H1 (cell line): ENCODE measurements around the gene NPSR1.
"Not testable (repeated sequence)": the region's sequence is repeated elsewhere in the genome, so short reads cannot be mapped to it uniquely, and the experiment has no call there.

Experiments
- BCL11A ChIP-seq, 2 experiments: IDR thresholded peaks; one replicate each; pipeline ENCODE4 v1.6.1; 2011; ENCODE audit warnings: low read depth in 2 of 2, low read length in 2 of 2, mild to moderate bottlenecking in 2 of 2
- CTCF ChIP-seq, 3 experiments: IDR thresholded peaks; 1 replicate in 2 of 3; 2 replicates in 1 of 3; pipeline versions ENCODE4 v1.5.1 to v1.6.1; 2011; ENCODE audit warnings: low read length in 3 of 3, mild to moderate bottlenecking in 3 of 3, inconsistent platforms in 2 of 3, low read depth in 1 of 3, moderate library complexity in 1 of 3; ENCODE audit not compliant: insufficient read depth in 1 of 3; ENCODE audit errors: control extremely low read depth in 1 of 3
- GTF2F1 ChIP-seq: IDR thresholded peaks from 2 replicates; pipeline ENCODE4 v1.6.1; 2012; ENCODE audit warnings: low read depth, low read length, improper control_type of control experiment, borderline replicate concordance
- JUN ChIP-seq: IDR thresholded peaks from 2 replicates; pipeline ENCODE4 v1.6.1; 2011; ENCODE audit warnings: low read depth, mild to moderate bottlenecking, improper control_type of control experiment, low read length
- MAX ChIP-seq: IDR thresholded peaks from 2 replicates; pipeline ENCODE4 v1.6.1; 2012; ENCODE audit warnings: inconsistent platforms
- PHF8 ChIP-seq: fragments of 200-600 bp; sonication (generic); conservative IDR thresholded peaks from 2 replicates; pipeline ENCODE4 v1.7.1; 2012; ENCODE audit warnings: low read depth, mild to moderate bottlenecking, inconsistent platforms, low read length, moderate library complexity
- POLR2A ChIP-seq, 2 experiments: IDR thresholded peaks; 1 replicate in 1 of 2; 2 replicates in 1 of 2; pipeline ENCODE4 v1.6.1; 2011; ENCODE audit warnings: low read depth in 2 of 2, low read length in 2 of 2, mild to moderate bottlenecking in 2 of 2; ENCODE audit errors: control extremely low read depth in 1 of 2
- POLR2AphosphoS5 ChIP-seq: IDR thresholded peaks from 2 replicates; pipeline ENCODE4 v1.6.1; 2011; ENCODE audit warnings: low read depth, low read length
- TAF1 ChIP-seq: IDR thresholded peaks from 2 replicates; pipeline ENCODE4 v1.6.1; 2011; ENCODE audit warnings: mild to moderate bottlenecking, low read depth, low read length

- not testable (repeated sequence) for TF ChIP-seq TAF1; BCL11A (IDR thresholded peaks at IDR 0.05; ENCODE audit: low read depth in 2 of 2, low read length in 2 of 2); POLR2A (IDR thresholded peaks at IDR 0.05; ENCODE audit: control extremely low read depth in 1 of 2, low read depth in 2 of 2, low read length in 2 of 2); PHF8; JUN; MAX; CTCF (IDR thresholded peaks at IDR 0.05; ENCODE audit: control extremely low read depth in 1 of 3, insufficient read depth in 1 of 3, low read depth in 1 of 3, low read length in 3 of 3); POLR2AphosphoS5; GTF2F1
These were observed 216.3 kb downstream of the NPSR1 start for GRCh38 chr7:34874329-34874728.
